A673 (cell line): ENCODE measurements around the gene PLCB4.

Experiments
- EZH2 ChIP-seq: fragments of 200-600 bp; sonication (generic); IDR thresholded peaks from 2 replicates; pipeline ENCODE4 v1.6.1; 2017; ENCODE audit warnings: borderline replicate concordance, low read depth, mild to moderate bottlenecking, mixed read lengths, antibody characterized with exemption, low read length; ENCODE audit not compliant: poor library complexity, severe bottlenecking
- TF ChIP-seq, protein P1 (sequence below): fragments of 300-800, 200-600 bp; sonication (generic); conservative IDR thresholded peaks from 2 replicates; pipeline ENCODE4 v1.5.1; 2017; ENCODE audit warnings: low read depth, mild to moderate bottlenecking, antibody characterized with exemption, low read length, moderate library complexity, mixed read lengths

- TF ChIP-seq EZH2, result no peak
- TF ChIP-seq, protein P1, sequence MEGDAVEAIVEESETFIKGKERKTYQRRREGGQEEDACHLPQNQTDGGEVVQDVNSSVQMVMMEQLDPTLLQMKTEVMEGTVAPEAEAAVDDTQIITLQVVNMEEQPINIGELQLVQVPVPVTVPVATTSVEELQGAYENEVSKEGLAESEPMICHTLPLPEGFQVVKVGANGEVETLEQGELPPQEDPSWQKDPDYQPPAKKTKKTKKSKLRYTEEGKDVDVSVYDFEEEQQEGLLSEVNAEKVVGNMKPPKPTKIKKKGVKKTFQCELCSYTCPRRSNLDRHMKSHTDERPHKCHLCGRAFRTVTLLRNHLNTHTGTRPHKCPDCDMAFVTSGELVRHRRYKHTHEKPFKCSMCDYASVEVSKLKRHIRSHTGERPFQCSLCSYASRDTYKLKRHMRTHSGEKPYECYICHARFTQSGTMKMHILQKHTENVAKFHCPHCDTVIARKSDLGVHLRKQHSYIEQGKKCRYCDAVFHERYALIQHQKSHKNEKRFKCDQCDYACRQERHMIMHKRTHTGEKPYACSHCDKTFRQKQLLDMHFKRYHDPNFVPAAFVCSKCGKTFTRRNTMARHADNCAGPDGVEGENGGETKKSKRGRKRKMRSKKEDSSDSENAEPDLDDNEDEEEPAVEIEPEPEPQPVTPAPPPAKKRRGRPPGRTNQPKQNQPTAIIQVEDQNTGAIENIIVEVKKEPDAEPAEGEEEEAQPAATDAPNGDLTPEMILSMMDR, result no peak
These were observed 43.9 kb upstream of the PLCB4 start for GRCh38 chr20:9025011-9025410.
